K562 (cell line): ENCODE results near the gene ERVV-1. TPM values are rescaled to one million over a fixed set of nuclear protein-coding genes. Genes with fewer than 3 reads are reported as not detected.

Source experiments
- ATAC-seq: fragments of 200-7000 bp; cut with Tn5 transposase; 3 replicates; pipeline ENCODE4 v1.9.1; 2020; ENCODE audit warnings: moderate library complexity
- BruUV-seq: library from RNA; stranded (reverse); fragments of 400-500 nt; replicated peaks from 2 replicates; lab custom pipeline; 2021; lab: Mats Ljungman, UMichigan
- CTCF ChIA-PET: fragments of 300-600 bp; formaldehyde crosslinking; extraction: SDS; loops from one replicate; lab custom pipeline; 2021; ENCODE audit warnings: low intra/inter-chr PET ratio; lab: Yijun Ruan, JAX
- POLR2A ChIA-PET: fragments of 300-600, 350-650 bp; sonication (Branson Sonifier 250); formaldehyde crosslinking; extraction: SDS; loops from one replicate; lab custom pipeline; 2021; ENCODE audit warnings: antibody characterized with exemption, inconsistent platforms; lab: Yijun Ruan, JAX
- DNase-seq, 4 experiments: peaks; one replicate each; pipeline versions ENCODE4 v3.0.0 to v3.0.0-alpha.2; 2011 to 2018; ENCODE audit warnings: low spot score in 3 of 4, mixed read lengths in 3 of 4; ENCODE audit errors: extremely low read depth in 1 of 4
- FAIRE-seq: peaks from 2 replicates; lab custom pipeline; 2011; peaks lifted over from hg19 to GRCh38; lab: Jason Lieb, UNC
- H2AFZ ChIP-seq: 2 replicates; pipeline ENCODE4 v1.6.0; 2011; ENCODE audit warnings: low read depth, low read length, control low read depth, inconsistent platforms
- H3K27ac ChIP-seq: fragments of 200-600 bp; 3 replicates; pipeline ENCODE4 v1.8.0; 2011; ENCODE audit warnings: low read depth, mild to moderate bottlenecking, control low read depth, inconsistent platforms, low read length, moderate library complexity, mixed read lengths; ENCODE audit errors: extremely low read depth
- H3K27me3 ChIP-seq, 2 experiments: fragments of 300-600 bp in 1 of 2; 2 replicates in 1 of 2; 3 replicates in 1 of 2; pipeline versions ENCODE4 v1.6.0 to v1.8.0; 2011; ENCODE audit warnings: inconsistent platforms in 2 of 2, low read length in 2 of 2, mild to moderate bottlenecking in 1 of 2, mixed read lengths in 1 of 2, moderate library complexity in 1 of 2; ENCODE audit not compliant: control insufficient read depth in 2 of 2, insufficient read depth in 2 of 2
- H3K36me3 ChIP-seq: fragments of 300-600 bp; 3 replicates; pipeline ENCODE4 v1.8.0; 2011; ENCODE audit warnings: mild to moderate bottlenecking, low read length, inconsistent platforms; ENCODE audit not compliant: control insufficient read depth, insufficient read depth
- H3K4me1 ChIP-seq, 2 experiments: fragments of 200-600 bp in 1 of 2; replicated peaks in 1 of 2; 2 replicates in 1 of 2; 3 replicates in 1 of 2; pipeline versions ENCODE4 v1.5.1 to v1.8.0; 2011; ENCODE audit warnings: inconsistent platforms in 2 of 2, low read length in 2 of 2, mild to moderate bottlenecking in 1 of 2, mixed read lengths in 1 of 2, moderate library complexity in 1 of 2; ENCODE audit not compliant: control insufficient read depth in 2 of 2, insufficient read depth in 2 of 2
- H3K4me2 ChIP-seq: 2 replicates; pipeline ENCODE4 v1.6.1; 2011; ENCODE audit warnings: low read length, control low read depth, inconsistent platforms, mixed read lengths; ENCODE audit not compliant: insufficient read depth
- H3K4me3 ChIP-seq: fragments of 200-600 bp; sonication (generic), shearing (Covaris generic); 2 replicates; pipeline ENCODE4 v1.5.1; 2016; ENCODE audit warnings: control low read depth, inconsistent platforms
- H3K79me2 ChIP-seq: fragments of 200-600 bp; 3 replicates; pipeline ENCODE4 v1.8.0; 2011; ENCODE audit warnings: low read length, inconsistent platforms; ENCODE audit not compliant: control insufficient read depth, insufficient read depth
- H3K9ac ChIP-seq, 2 experiments: 2 replicates each; pipeline versions ENCODE4 v1.6.0 to v1.6.1; 2011; ENCODE audit warnings: low read depth in 2 of 2, low read length in 2 of 2, control low read depth in 1 of 2, inconsistent platforms in 1 of 2, mild to moderate bottlenecking in 1 of 2, mixed read lengths in 1 of 2; ENCODE audit not compliant: insufficient read depth in 1 of 2
- H3K9me1 ChIP-seq: one replicate; pipeline ENCODE4 v1.6.0; 2011; ENCODE audit warnings: inconsistent platforms, mild to moderate bottlenecking, low read length, moderate library complexity; ENCODE audit not compliant: control insufficient read depth, insufficient read depth
- H3K9me3 ChIP-seq: replicated peaks from 2 replicates; pipeline ENCODE4 v1.5.1; 2011; ENCODE audit warnings: low read depth, low read length, inconsistent platforms; ENCODE audit not compliant: control insufficient read depth, insufficient read depth
- H4K20me1 ChIP-seq: replicated peaks from 2 replicates; pipeline ENCODE4 v1.6.1; 2011; ENCODE audit warnings: low read length, inconsistent platforms, mixed read lengths; ENCODE audit not compliant: control insufficient read depth, insufficient read depth
- BHLHE40 ChIP-seq: IDR thresholded peaks from 2 replicates; pipeline ENCODE4 v1.6.1; 2011; ENCODE audit warnings: low read length, improper control_type of control experiment
- HDGF ChIP-seq: fragments of 450-650 bp; IDR thresholded peaks from 2 replicates; pipeline ENCODE4 v1.6.1; 2016
- LCOR ChIP-seq: sonication (generic); formaldehyde crosslinking; IDR thresholded peaks from 2 replicates; pipeline ENCODE4 v1.8.0; 2022; ENCODE audit warnings: mild to moderate bottlenecking, missing genetic modification reagents
- NFRKB ChIP-seq: fragments of 450-650 bp; IDR thresholded peaks from 2 replicates; pipeline ENCODE4 v1.6.1; 2016; ENCODE audit warnings: low read depth
- NR0B1 ChIP-seq: fragments of 450-650 bp; IDR thresholded peaks from one replicate; pipeline ENCODE4 v1.6.1; 2018; ENCODE audit warnings: mild to moderate bottlenecking, moderate library complexity; ENCODE audit not compliant: partially characterized antibody
- TGIF2 ChIP-seq: sonication (generic); formaldehyde crosslinking; IDR thresholded peaks from 2 replicates; pipeline ENCODE4 v1.8.1; 2022; ENCODE audit warnings: mild to moderate bottlenecking, missing genetic modification reagents, moderate library complexity
- ZNF184 ChIP-seq: sonication (generic); formaldehyde crosslinking; IDR thresholded peaks from 2 replicates; pipeline ENCODE4 v1.5.0; 2020; ENCODE audit warnings: missing genetic modification reagents
- ZNF79 ChIP-seq: fragments of 250-450 bp; sonication (Bioruptor Pico); IDR thresholded peaks from 2 replicates; pipeline ENCODE4 v1.4.0; 2020; ENCODE audit warnings: low read depth, mild to moderate bottlenecking, moderate library complexity
- WGBS: fragments of 100-300 bp; shearing (Covaris generic); methylation state at CpG from one replicate; pipeline ENCODE4 v1.1.6; 2016; ENCODE audit warnings: low coverage, mixed read lengths; ENCODE audit not compliant: insufficient coverage; ENCODE audit errors: missing lambda C conversion rate; 5-methylcytosine and 5-hydroxymethylcytosine counted together
- in situ Hi-C: fragments of 300-500 bp; cut with MboI; formaldehyde crosslinking; loops from 4 replicates; pipeline ENCODE4 v1.15.0; 2018; ENCODE audit warnings: inconsistent platforms, mixed read lengths
- intact Hi-C: fragments of 100-400 bp; cut with micrococcal nuclease; formaldehyde crosslinking; loops from 2 replicates; pipeline ENCODE4 v1.14.2; 2022
- polyA plus RNA-seq, 8 experiments: library from polyadenylated mRNA; depleted of rRNA in 4 of 8; stranded (reverse) in 5 of 8; unstranded in 3 of 8; fragments of >200 nt; fragmentation: Nextera tagmentation in 2 of 8; fragmentation: Illumina TruSeq in 1 of 8; extraction: Ambion mirVana in 2 of 8; extraction: Trizol in 1 of 8; gene quantifications; 2 replicates each; pipeline versions ENCODE4 v1.2.1 to v1.2.3, GENCODE V29; 2011 to 2014; ENCODE audit warnings: inconsistent platforms in 1 of 8, missing spikeins in 1 of 8
- total RNA-seq, 7 experiments: library from RNA; depleted of rRNA in 6 of 7; stranded (reverse); fragments of >200 nt in 6 of 7; fragmentation: Illumina TruSeq in 2 of 7; extraction: Trizol in 2 of 7; gene quantifications; 2 replicates each; pipeline versions ENCODE4 v1.2.1 to v1.2.3, GENCODE V29; 2011 to 2021; ENCODE audit warnings: low replicate concordance in 1 of 7

Gene ERVV-1
- total and polyA plus RNA-seq, 9 of the 15 experiments (the other 6 are each of a cell fraction or from before 2014, with no cell fraction given), result 0.08 TPM; not detected in 8

DNA sequence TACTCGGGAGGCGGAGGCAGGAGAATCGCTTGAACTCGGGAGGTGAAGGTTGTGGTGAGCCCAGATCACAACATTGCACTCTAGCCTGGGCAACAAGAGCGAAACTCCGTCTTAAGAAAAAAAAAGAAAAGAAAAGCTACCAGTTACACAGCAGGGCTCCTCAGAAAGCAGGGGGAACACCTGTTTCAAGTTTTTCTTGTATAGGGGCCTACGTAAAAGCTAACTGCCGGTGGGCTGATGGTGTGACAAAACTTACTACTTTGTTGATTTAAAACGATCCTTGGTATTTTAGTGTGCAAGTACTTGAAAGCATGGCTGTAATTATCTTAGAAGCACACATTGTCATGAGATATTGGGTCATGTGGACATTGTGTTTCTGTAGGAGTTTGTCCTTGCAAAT, 15.7 kb upstream of the ERVV-1 start:
- BruUV-seq, result no TSS peak
- Histone ChIP-seq H3K9ac (no peak overlapping the region), H3K4me1 (peaks cover 0 to 6% of the 10 kb centered on the region in 2 experiments; a peak in 2 of 5 replicates), H2AFZ (no peak overlapping the region; the same call in 1 of the 2 replicates), H3K27me3 (0 out of 5 replicates have a peak, but pooled peaks cover 0 to 2% of the 10 kb centered on the region in 2 experiments), H3K36me3 (no peaks in the 10 kb centered on the region), H3K4me3 (no peak overlapping the region), H3K27ac (no peak overlapping the region), H3K9me3 (peaks cover 2% of the 10 kb centered on the region; the same call in 1 of the 2 replicates), H3K79me2 (no peaks in the 10 kb centered on the region), H3K9me1 (no peaks in the 10 kb centered on the region), H3K4me2 (no peak overlapping the region), H4K20me1 (no peaks in the 10 kb centered on the region)
- 31% methylated on average over 9 of the region's 9 CpGs for WGBS
- in situ Hi-C loops (no loop called here), intact Hi-C loops (no loop called here)
- ChIA-PET CTCF (no interaction called here), POLR2A (interaction anchor here (1.0 to 1.2 kb wide), 2 partner anchors 10 to 11 kb away, joined by 3 read pairs; no protein-coding TSS in a partner anchor)
- FAIRE-seq (no peak), ATAC-seq (no peak), DNase-seq (no peak)
- TF ChIP-seq LCOR (no peak), NFRKB (no peak), ZNF184 (no peak), ZNF79 (CRISPR knock-in tag) (no peak), HDGF (no peak), BHLHE40 (no peak), TGIF2 (CRISPR knock-in tag) (no peak), NR0B1 (no peak)
